HEK293T (cell line): ENCODE measurements around the gene NOL9.

Experiments
- CTCF ChIA-PET: fragments of 350-600 bp; formaldehyde crosslinking; extraction: SDS; loops from one replicate; lab custom pipeline; 2021; ENCODE audit warnings: antibody characterized with exemption, inconsistent platforms; lab: Yijun Ruan, JAX
- POLR2A ChIA-PET: fragments of 350-600 bp; formaldehyde crosslinking; extraction: SDS; loops from one replicate; lab custom pipeline; 2020; ENCODE audit warnings: antibody characterized with exemption, inconsistent platforms; lab: Yijun Ruan, JAX
- DNase-seq: peaks from one replicate; pipeline ENCODE4 v3.0.0; 2012; ENCODE audit warnings: mixed read lengths; ENCODE audit errors: extremely low spot score
- ARNT ChIP-seq: fragments of 450-650 bp; IDR thresholded peaks from 2 replicates; pipeline ENCODE4 v1.6.1; 2017; ENCODE audit warnings: mild to moderate bottlenecking
- BHLHE40 ChIP-seq: fragments of 450-650 bp; IDR thresholded peaks from 2 replicates; pipeline ENCODE4 v1.6.1; 2016; ENCODE audit warnings: mild to moderate bottlenecking, moderate library complexity, borderline replicate concordance
- CTBP1 ChIP-seq: fragments of 450-650 bp; IDR thresholded peaks from 2 replicates; pipeline ENCODE4 v1.6.1; 2016; ENCODE audit warnings: borderline replicate concordance
- ELF4 ChIP-seq: fragments of 450-650 bp; IDR thresholded peaks from 2 replicates; pipeline ENCODE4 v1.6.1; 2017; ENCODE audit warnings: antibody characterized with exemption
- FOXA1 ChIP-seq: fragments of 450-650 bp; IDR thresholded peaks from 2 replicates; pipeline ENCODE4 v1.6.1; 2016; ENCODE audit warnings: mild to moderate bottlenecking
- FOXK2 ChIP-seq: fragments of 450-650 bp; IDR thresholded peaks from 2 replicates; pipeline ENCODE4 v1.6.1; 2016; ENCODE audit warnings: mild to moderate bottlenecking
- FOXM1 ChIP-seq: fragments of 450-650 bp; IDR thresholded peaks from 2 replicates; pipeline ENCODE4 v1.6.1; 2017; ENCODE audit warnings: mild to moderate bottlenecking, borderline replicate concordance
- HDGF ChIP-seq: fragments of 450-650 bp; IDR thresholded peaks from 2 replicates; pipeline ENCODE4 v1.6.1; 2017; ENCODE audit warnings: antibody characterized with exemption, borderline replicate concordance
- L3MBTL2 ChIP-seq: fragments of 450-650 bp; conservative IDR thresholded peaks from 2 replicates; pipeline ENCODE4 v1.6.1; 2016; ENCODE audit warnings: mild to moderate bottlenecking
- LEF1 ChIP-seq: fragments of 450-650 bp; IDR thresholded peaks from 2 replicates; pipeline ENCODE4 v1.6.1; 2017; ENCODE audit warnings: mild to moderate bottlenecking, borderline replicate concordance
- NFRKB ChIP-seq: fragments of 450-650 bp; IDR thresholded peaks from 2 replicates; pipeline ENCODE4 v1.6.1; 2016; ENCODE audit warnings: mild to moderate bottlenecking, moderate library complexity
- SP1 ChIP-seq: fragments of 450-650 bp; IDR thresholded peaks from 2 replicates; pipeline ENCODE4 v1.6.1; 2017
- SUZ12 ChIP-seq: fragments of 450-650 bp; IDR thresholded peaks from 2 replicates; pipeline ENCODE4 v1.6.1; 2016; ENCODE audit warnings: mild to moderate bottlenecking
- TARDBP ChIP-seq: fragments of 450-650 bp; IDR thresholded peaks from 2 replicates; pipeline ENCODE4 v1.6.1; 2016
- ZNF384 ChIP-seq: fragments of 450-650 bp; IDR thresholded peaks from 2 replicates; pipeline ENCODE4 v1.6.1; 2016
- TF ChIP-seq, protein P1 (sequence below): fragments of 450-650 bp; IDR thresholded peaks from 2 replicates; pipeline ENCODE4 v1.6.1; 2016

NOL9 gene

DNA sequence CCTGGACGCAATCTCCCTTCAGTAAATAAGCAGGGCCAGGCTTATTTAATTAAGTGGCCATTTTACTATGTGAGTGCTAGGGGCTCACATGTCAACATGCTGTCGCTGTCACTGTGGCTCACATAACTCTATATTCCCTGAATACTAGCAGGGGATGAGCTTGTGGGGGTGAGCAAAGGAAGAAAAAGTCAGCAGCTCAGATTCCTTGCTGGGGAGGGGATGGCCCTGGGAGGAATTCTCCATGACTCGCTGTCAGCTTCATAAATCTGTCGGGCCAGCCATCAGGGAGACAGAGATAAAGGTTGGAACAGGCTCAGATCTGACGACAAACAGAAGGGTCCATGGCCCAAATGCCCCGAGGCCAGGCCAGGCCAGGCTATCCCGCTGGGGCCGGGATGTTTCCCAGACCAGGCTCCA, 36.9 kb downstream of the NOL9 start:
- no peak for TF ChIP-seq HDGF
- TF ChIP-seq, protein P1, sequence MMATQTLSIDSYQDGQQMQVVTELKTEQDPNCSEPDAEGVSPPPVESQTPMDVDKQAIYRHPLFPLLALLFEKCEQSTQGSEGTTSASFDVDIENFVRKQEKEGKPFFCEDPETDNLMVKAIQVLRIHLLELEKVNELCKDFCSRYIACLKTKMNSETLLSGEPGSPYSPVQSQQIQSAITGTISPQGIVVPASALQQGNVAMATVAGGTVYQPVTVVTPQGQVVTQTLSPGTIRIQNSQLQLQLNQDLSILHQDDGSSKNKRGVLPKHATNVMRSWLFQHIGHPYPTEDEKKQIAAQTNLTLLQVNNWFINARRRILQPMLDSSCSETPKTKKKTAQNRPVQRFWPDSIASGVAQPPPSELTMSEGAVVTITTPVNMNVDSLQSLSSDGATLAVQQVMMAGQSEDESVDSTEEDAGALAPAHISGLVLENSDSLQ: peak; percentile 55; the same call in 1 of the 2 replicates
- CTCF ChIA-PET: no interaction called here
- DNase-seq: no peak
- POLR2A ChIA-PET: no interaction called here

DNA sequence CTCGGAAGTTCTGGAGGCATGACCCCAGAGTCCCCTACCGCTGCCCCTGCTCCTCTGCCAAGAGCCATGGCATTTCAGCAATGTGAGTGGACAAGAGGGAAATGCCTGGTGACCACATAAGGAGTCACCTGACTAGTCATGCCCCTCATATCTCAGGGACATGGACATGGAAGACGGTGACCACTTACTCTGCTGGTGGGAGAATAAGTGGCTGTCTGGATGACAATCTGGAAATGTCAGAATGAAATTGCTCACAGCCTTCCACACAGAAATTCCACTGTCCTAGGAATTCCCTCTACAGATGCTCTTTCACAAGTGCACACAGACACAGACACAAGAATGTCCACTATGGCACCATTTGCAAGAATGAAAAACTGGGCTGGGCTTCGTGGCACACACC, 38.5 kb downstream of the NOL9 start:
- DNase-seq: no peak
- ChIA-PET POLR2A (no interaction called here), CTCF (no interaction called here)
- no peak for TF ChIP-seq BHLHE40
- TF ChIP-seq SP1: no peak
- no peak for TF ChIP-seq NFRKB
- no peak for TF ChIP-seq FOXK2
- no peak for TF ChIP-seq ARNT

DNA sequence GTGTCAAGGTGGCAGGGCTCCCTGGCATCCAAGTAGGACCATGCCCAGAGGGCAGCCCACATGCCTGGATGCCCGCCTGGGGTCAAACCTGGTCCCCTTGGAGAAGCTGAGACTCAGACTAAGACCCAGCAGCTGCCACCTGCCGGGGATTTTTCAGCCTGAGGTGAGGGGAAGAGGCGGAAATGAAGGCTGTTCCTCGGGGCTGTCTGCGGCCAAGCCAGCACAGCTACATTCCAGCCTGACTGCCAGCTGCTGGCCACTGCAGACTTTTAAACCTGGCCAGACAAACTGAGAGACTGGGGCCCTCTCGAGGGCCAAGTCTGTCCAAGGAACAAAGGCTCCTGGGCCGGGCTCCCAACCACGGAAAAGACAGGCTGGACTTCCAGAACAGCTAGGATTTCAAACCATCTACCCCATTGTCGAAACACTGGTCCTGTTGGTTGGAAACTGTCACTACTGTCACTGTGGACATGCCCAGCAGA, 41.0 kb downstream of the NOL9 start:
- no peak for TF ChIP-seq SUZ12
- DNase-seq: no peak
- POLR2A ChIA-PET: interaction anchor here (2.0 kb wide), 1 partner anchor 22 kb away, joined by 6 read pairs; the partner anchor contains the start of gene PLEKHG5
- CTCF ChIA-PET: interaction anchor here (1.3 kb wide), 1 partner anchor 11 kb away, joined by 8 read pairs; no protein-coding TSS in a partner anchor

DNA sequence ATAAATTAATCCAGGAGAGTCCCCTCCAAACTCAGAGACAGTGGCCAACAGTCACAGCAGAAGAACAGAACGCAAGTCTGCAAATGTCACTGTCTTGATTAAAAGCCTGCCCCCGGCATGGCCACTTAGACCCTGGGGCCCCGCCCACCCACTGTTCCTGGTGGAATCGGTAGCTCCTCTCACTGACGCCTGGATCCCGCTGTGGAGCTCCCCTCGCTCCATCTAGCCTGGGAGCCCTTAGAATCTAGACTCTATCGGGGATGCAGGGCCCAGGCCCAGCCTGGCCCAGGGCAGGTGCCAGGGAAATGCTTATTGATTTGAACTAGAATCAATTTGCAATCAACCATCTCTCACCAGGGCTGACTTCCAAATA, 41.4 kb downstream of the NOL9 start:
- ChIA-PET POLR2A (interaction anchor here (2.0 kb wide), 1 partner anchor 21 kb away, joined by 6 read pairs; the partner anchor contains the start of gene PLEKHG5), CTCF (interaction anchor here (0.6 kb wide), 1 partner anchor 10 kb away, joined by 5 read pairs; no protein-coding TSS in a partner anchor)
- TF ChIP-seq SUZ12: no peak
- no peak for TF ChIP-seq ZNF384
- no peak for TF ChIP-seq NFRKB
- TF ChIP-seq CTBP1: no peak
- TF ChIP-seq FOXA1: no peak
- TF ChIP-seq TARDBP: no peak
- no peak for TF ChIP-seq BHLHE40
- TF ChIP-seq L3MBTL2: no peak
- no peak for TF ChIP-seq HDGF
- no peak for TF ChIP-seq ELF4
- TF ChIP-seq SP1: no peak
- TF ChIP-seq, protein P1: no peak
- no peak for TF ChIP-seq LEF1
- TF ChIP-seq FOXK2: no peak
- no peak for TF ChIP-seq ARNT
- no peak for TF ChIP-seq FOXM1
- DNase-seq: no peak

DNA sequence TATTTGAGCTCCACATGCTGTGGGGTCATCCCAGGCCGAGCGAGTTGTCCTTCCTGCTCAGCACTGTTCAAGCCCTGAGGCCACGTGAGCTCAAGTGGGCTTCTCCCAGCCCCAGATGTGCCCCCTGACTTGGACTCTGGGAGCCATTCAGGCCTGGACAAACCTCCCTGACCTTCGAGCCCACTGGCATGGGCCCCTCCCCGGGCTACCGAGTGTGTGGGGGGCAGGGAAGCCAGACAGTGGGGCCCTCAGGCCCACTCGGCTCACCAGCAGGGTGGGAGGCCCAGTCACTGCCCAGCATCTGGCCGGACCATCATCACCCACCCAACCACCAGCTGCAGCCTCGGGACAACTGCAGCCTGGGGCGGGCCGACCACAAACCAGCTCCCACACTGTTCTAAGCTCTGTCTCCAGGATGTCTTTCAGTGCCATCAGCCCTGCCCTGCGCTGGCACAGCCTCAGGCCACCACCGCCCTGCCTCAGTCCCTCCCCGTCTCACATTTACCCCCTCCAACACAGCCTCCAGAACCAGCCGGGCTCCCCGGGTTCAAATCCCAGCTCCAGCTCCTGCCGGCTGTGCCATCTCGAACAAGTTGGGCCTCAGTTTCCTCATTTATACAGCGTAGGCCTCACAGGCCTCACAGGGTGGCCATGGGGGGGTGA, 41.9 kb downstream of the NOL9 start:
- CTCF ChIA-PET: interaction anchor here (0.6 kb wide), 1 partner anchor 11 kb away, joined by 5 read pairs; no protein-coding TSS in a partner anchor
- no peak for DNase-seq
- TF ChIP-seq L3MBTL2 (no peak), ELF4 (no peak), FOXK2 (no peak), NFRKB (no peak), LEF1 (no peak), TARDBP (no peak), FOXA1 (no peak), FOXM1 (no peak), BHLHE40 (no peak), ARNT (no peak), SUZ12 (no peak), SP1 (no peak), ZNF384 (no peak)
- TF ChIP-seq, protein P1: no peak
- POLR2A ChIA-PET: interaction anchor here (2.0 kb wide), 1 partner anchor 21 kb away, joined by 6 read pairs; the partner anchor contains the start of gene PLEKHG5

DNA sequence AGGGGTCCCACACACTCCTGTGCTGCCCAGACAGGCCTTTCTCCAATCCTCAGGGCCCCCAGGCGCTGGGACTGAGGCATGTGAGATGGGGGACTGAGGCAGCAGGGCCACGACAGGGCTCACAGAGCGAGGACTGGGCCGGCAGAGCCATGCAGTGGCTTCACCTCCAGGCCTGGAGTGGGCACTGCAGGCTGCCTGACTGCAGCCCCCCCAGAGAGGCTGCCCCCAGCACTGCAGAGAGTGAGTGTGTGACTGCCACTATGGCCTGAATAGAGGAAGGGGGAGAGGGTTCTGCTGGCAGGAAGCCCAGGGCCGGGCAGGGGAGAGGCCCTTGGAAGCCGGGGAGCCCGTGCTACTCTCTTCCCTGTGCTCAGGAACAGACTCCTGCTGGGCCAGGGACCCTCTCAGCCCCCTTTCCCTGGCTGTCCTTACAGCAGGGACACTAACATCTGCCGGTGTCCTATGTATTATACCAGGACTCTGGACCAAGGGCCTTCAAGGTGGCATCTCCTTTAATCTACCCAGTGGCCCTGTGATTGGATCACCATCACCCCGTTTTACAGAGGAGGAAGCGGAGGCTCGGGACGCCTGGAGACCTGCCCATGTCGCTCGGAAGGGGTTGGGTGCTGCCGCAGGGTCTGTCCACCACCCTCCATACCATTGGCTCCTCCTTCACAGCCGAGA, 42.6 kb downstream of the NOL9 start:
- DNase-seq: no peak
- ChIA-PET CTCF (no interaction called here), POLR2A (interaction anchor here (2.0 kb wide), 1 partner anchor 20 kb away, joined by 6 read pairs; the partner anchor contains the start of gene PLEKHG5)
- TF ChIP-seq LEF1: no peak

DNA sequence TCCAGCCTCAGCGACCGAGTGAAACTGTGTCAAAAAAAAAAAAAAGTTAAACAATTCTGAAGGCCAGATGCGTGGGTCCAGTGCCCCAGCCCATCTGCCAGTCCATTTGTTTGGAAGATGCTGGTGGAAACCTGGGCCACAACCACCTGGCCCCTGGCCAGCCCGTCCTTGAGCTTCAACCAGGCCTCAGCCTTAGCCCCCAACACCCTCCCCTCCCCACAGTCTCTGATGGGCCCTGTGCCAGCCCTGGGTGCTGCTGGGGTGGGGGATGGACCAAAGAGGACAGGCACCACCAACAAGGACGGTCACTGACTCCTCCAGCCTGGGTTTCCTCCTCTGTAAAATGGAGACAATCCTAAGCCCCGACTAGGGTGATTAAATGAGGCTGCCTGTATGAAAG, 43.3 kb downstream of the NOL9 start:
- ChIA-PET POLR2A (no interaction called here), CTCF (no interaction called here)
- DNase-seq: no peak
- no peak for TF ChIP-seq L3MBTL2
- no peak for TF ChIP-seq LEF1
- no peak for TF ChIP-seq NFRKB
- no peak for TF ChIP-seq FOXK2
- no peak for TF ChIP-seq SP1
- no peak for TF ChIP-seq CTBP1
- no peak for TF ChIP-seq HDGF
- TF ChIP-seq FOXM1: no peak
- no peak for TF ChIP-seq TARDBP
- no peak for TF ChIP-seq BHLHE40
- no peak for TF ChIP-seq ZNF384
- TF ChIP-seq, protein P1: no peak
- no peak for TF ChIP-seq ELF4
- TF ChIP-seq SUZ12: no peak
- no peak for TF ChIP-seq ARNT
- no peak for TF ChIP-seq FOXA1
